GM04504 (cell line): ENCODE measurements around the gene THEMIS.
A peak's percentile ranks its signal among the peaks of the same experiment; 100 is the strongest.
"Not testable (repeated sequence)": the region's sequence is repeated elsewhere in the genome, so short reads cannot be mapped to it uniquely, and the experiment has no call there.

Experiments used
- DNase-seq: peaks from one replicate; pipeline ENCODE4 v3.0.0-alpha.2; 2012; ENCODE audit warnings: low read depth

The THEMIS gene

DNA sequence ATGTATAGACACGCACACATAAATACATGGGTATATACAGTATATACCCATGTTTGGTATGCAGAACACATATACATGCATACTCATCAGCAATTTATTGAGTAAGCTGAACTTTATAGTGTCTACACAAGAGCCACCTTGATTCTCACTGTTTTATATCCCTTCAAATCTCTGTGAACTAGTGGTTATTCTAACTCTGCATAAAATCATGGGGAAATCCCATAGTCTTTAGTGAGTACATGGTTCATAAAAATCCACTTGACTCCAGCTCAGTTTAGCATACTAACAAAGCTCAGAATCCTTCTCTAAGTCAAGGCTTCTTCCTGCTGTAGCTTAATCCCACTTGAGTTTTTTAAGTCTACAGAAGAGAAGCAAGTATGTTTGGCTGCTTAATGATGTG lies 104.1 kb downstream of the THEMIS start:
- DNase-seq, result no peak

DNA sequence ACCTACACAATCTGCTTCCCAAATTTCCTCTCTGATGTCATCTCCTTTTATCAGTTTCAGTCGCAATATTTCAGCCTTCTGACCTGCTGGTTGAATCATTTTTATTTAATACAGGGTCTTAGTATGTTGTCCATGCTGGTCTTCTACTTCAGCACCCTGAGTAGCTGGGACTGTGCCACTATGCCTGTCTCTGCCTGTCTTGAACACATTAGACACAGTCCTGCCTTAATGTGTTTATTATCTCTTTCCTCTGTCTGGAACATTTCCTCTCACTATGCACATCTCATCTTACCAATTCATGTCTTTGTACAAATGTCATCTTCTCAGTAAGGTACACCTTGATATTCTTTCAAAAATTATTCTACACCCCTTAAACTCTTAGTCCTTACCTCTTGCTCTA lies 106.5 kb downstream of the THEMIS start:
- DNase-seq, result no peak

DNA sequence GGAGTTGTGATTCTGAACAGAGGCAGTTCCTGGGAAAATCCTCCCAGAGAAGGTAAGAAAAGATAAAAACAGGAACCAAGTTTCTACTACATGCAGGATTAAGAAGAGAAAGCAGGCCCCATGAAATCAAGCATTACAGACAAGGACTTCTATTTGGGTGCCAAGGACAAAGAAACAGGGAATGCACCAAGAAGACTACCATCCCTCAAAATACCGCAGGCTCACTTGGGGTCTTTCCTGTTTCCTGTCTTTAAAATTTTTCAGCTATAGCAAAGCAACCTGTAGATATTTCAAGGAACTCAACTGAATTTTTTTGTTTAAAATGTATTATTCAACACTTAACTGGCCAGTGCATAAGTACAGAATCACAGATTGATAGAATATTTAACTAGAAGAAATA lies 107.5 kb downstream of the THEMIS start:
- no peak for DNase-seq

DNA sequence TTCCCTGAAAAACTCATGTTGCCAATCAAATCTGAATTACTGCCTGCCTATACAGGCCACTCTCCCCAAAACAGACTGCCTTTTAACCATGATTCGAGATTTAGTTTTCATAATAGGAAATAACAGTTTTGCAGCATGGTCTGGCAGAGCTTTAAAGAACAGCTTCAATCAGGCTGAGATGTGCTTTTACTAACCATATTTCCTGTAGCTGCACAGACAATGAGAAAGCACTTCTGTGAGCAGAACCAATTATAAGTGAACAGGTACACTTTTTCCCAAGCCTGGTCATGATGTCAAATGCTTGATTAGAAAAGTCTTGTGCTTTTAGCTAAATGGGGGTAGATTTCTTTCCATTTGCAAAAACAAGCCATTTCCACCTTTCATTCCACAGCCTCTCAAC lies 108.2 kb downstream of the THEMIS start:
- DNase-seq, result no peak

GRCh38 chr6:127791779-127792528 lies 108.9 kb downstream of the THEMIS start:
- DNase-seq, result no peak

GRCh38 chr6:127790571-127790970 lies 110.3 kb downstream of the THEMIS start:
- DNase-seq, result no peak

DNA sequence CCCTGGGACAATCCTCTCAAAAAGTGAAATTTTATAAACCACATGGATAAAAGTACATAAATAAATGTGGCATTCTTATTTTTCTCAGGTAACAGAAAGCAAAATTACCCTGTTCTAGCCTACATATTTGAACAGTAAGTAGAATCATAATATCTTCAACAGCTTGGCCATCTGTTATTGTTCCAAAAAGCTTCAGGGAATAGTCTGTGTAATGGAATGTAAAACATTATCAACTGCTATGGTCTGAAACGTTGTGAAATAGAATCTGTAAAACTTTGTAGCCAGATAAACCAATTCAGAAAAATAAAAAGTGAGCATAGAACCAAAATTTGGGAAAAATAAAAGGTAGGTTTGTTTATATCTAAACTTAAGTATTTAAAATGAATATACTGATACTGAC lies 114.7 kb downstream of the THEMIS start:
- DNase-seq, result no peak

DNA sequence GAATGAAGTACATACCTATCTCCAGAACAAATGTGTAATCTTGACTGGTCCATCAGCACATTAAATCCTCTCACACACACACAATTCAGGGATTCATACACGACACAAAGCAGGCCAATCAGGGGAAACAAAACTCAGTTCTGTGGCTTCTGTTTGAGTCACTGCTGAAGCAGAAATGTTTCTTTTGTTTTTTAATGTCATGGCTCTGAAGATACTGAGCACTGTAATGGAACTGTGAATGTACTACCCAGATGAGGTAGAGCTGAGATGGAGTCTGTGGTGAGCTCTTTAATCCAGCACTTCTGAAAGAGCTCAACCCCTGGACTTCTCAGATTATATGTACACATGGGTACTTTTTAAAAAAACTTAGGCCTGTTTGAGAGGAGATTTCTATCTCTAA lies 116.4 kb downstream of the THEMIS start:
- DNase-seq, result no peak

- not testable (repeated sequence) for DNase-seq
These were observed 119.1 kb downstream of the THEMIS start for GRCh38 chr6:127781636-127782272.

GRCh38 chr6:127776320-127776719 lies 124.5 kb downstream of the THEMIS start:
- DNase-seq, result no peak

DNA sequence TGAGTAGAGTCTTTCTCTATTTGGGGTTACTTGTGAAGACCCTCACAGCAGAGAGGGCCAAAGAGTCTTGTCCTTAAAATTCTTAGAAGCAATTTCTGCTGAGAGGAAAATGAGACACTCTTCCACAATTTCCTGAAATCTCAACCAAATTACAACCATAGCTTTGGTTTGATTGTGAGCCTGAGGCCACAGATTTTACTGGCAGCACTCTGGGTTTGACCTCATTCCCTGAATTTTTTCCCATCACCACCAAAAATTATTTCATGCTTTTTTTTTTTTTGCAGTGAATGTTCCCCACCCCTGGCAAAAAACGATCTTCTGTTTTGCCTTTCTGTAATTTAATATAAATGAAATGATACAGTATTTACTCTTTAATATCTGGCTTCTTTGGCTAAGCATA lies 125.5 kb downstream of the THEMIS start:
- DNase-seq, result no peak

GRCh38 chr6:127768745-127769144 lies 132.1 kb downstream of the THEMIS start:
- DNase-seq, result no peak

GRCh38 chr6:127768223-127768622 lies 132.6 kb downstream of the THEMIS start:
- DNase-seq, result no peak

GRCh38 chr6:127765949-127766348 lies 134.9 kb downstream of the THEMIS start:
- DNase-seq, result no peak

DNA sequence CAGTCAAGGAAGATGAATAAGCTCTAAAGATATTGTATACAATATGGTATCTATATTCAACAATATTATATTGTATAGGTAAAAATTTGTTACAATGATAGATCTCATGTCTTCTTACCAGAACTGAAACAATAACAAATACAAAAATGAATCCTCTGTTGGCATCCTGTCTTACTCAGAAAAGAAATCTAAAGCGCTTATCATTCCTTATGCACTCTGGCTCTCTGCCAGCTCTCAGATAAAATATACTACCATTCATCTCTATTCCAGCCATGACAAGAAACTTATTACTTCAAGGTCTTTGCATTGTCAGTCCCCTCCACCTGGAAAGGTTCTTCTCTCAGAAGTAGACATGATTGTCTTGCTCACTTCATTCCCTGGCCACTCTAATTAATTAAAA lies 138.6 kb downstream of the THEMIS start:
- no peak for DNase-seq

DNA sequence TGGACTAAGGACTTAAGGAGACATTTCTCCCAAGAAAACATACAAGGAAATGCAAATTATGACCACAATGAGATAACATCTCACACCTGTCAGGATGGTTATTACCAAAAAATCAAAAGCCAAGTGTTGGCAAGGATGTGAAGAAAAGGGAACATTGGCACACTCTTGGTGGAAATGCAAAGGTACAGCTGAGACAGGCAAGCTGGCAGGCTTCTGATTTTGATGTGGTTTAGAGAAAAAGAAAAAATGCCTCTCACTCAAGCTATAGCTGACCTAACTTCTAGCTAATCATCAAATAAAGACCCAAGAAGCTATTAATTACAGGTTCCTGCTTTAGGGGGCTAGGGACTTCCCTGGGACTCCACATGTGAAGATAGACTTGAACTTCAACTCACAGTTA lies 139.8 kb downstream of the THEMIS start:
- DNase-seq, result no peak

DNA sequence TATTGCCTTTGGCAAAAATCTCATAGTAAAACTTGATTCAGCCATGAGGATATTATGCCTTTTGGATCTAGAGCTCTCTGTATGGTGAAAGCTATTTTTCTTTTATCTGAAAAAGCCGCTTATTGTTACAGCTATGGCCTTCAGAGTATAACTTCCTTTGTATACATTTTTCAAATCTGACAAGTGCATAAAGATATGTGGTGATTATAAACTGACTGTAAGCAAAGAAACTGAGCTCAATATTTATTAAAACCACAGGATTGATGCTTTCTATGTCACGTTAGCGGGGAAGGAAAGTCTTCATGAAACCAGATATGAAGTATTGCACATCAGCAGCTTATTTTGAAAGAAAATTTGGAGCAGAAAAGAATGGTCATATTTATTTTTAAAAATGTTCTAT lies 151.8 kb downstream of the THEMIS start:
- DNase-seq, result no peak

DNA sequence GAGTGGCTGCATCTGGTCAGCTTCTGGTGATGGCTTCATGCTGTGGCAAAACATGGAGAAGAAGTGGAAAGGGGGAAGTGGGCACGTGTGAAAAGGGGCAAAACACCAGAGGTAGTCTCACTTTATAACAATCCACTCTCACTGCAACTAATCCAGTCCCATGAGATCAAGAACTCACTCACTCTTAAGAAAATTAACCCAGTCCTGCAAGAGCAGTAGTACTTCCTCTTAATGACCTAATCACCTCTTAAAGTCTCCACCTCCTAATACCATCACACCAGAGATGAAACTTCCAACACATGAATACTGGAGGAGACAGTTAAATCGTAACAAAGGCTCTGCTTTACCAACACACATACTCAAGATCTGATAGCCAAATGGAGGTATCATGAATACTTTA lies 152.6 kb downstream of the THEMIS start:
- DNase-seq, result no peak

DNA sequence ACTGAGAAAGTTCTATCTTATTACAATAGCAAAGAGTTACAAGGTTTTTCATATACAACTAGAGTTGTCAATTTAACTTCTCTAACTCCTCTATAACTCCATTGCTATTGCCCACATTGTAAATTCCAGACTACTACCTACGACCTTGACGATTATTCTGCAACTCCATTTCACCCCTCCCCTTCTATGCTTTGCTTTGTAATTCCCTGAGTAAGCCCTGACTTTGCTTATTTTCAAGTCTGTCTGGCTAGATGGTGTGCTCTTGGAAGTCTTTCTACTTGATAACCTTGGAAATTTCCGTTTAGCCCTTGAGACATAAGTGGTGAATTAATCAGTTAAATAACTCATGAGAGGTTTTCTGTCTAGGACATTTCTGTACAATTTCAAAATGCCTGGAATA lies 162.4 kb downstream of the THEMIS start:
- DNase-seq, result no peak

GRCh38 chr6:127737768-127738167 lies 163.1 kb downstream of the THEMIS start:
- no peak for DNase-seq

GRCh38 chr6:127737009-127737486 lies 163.8 kb downstream of the THEMIS start:
- DNase-seq, result peak; percentile 33

GRCh38 chr6:127732927-127733326 lies 167.9 kb downstream of the THEMIS start:
- no peak for DNase-seq

DNA sequence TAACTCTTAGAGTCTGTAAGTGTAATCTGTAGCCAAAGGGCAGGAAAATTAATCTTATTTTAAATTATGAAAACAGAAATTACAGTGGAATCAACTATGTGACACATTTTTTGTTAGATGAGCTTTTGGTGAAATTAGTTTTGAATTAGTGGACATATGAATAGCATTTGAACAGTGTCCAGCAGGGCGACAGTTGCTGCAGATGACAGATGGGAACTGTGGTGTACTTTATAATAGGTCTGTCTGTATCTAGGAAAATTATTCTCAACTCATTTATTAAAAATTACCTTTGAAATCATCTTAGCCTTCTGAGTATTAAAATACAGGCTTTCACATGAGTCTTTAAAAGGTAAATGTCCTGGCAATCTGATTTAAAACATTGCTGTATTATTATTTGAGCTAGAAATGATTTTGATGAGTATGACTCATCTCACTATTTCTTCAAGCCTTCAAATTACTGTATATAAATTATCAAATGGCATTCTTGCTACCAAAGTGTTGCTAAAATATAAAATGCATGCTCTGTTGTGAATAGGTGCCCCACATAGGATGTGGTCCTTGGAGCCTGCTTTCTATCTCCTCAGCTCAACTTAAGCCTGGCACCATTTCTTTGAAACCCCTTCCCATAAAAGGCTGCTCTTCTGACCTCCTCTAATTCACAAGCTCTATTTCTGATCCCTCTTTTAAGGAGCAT lies 173.5 kb downstream of the THEMIS start:
- no peak for DNase-seq
